AG09309 (cell line): ENCODE data around the gene KRT14.

Experiments
- DNase-seq: peaks from one replicate; pipeline ENCODE4 v3.0.0-alpha.2; 2010; ENCODE audit warnings: low read depth
- H3K4me3 ChIP-seq: 2 replicates; pipeline ENCODE4 v1.5.1; 2011; ENCODE audit warnings: mild to moderate bottlenecking, low read depth, low read length, moderate library complexity; ENCODE audit not compliant: control insufficient read depth
- CTCF ChIP-seq: IDR thresholded peaks from 2 replicates; pipeline ENCODE4 v1.5.1; 2011; ENCODE audit warnings: mild to moderate bottlenecking, low read depth, low read length, inconsistent platforms; ENCODE audit not compliant: insufficient read depth, control insufficient read depth; ENCODE audit errors: missing control alignments

Gene KRT14

GRCh38 chr17:41539071-41539492 lies 47.6 kb downstream of the KRT14 start:
- H3K4me3 ChIP-seq, result no peak overlapping the region
- no peak for DNase-seq
- TF ChIP-seq CTCF, result no peak

GRCh38 chr17:41538565-41538991 lies 48.1 kb downstream of the KRT14 start:
- no peak overlapping the region for H3K4me3 ChIP-seq
- no peak for TF ChIP-seq CTCF
- DNase-seq, result no peak

- TF ChIP-seq CTCF, result no peak
- DNase-seq, result no peak
- no peak overlapping the region for H3K4me3 ChIP-seq
These were observed 48.7 kb downstream of the KRT14 start for GRCh38 chr17:41537990-41538389.

- no peak for DNase-seq
- H3K4me3 ChIP-seq, result no peak overlapping the region
- TF ChIP-seq CTCF, result no peak
These were observed 49.1 kb downstream of the KRT14 start for GRCh38 chr17:41537614-41537954.

- H3K4me3 ChIP-seq, result no peak overlapping the region
- TF ChIP-seq CTCF, result no peak
- DNase-seq, result no peak
These were observed 49.7 kb downstream of the KRT14 start for GRCh38 chr17:41536741-41537613.

GRCh38 chr17:41535764-41536481 lies 50.8 kb downstream of the KRT14 start:
- H3K4me3 ChIP-seq, result no peak overlapping the region
- TF ChIP-seq CTCF, result no peak
- no peak for DNase-seq
